Measurements from ENCODE around the gene TSPEAR.

The TSPEAR gene

GRCh38 chr21:44514746-44515358 lies 196.5 kb downstream of the TSPEAR start:
- H3K4me3 ChIP-seq (replicated peaks; ENCODE audit: low read depth, low read length), result no peak overlapping the region
- DNase-seq (ENCODE audit: extremely low read depth, low read depth), result no peak
- no peak for TF ChIP-seq CTCF (IDR thresholded peaks at IDR 0.05; ENCODE audit: low read depth, low read length, missing control alignments)

- H3K4me3 ChIP-seq (replicated peaks; ENCODE audit: low read depth, low read length), result no peak overlapping the region
- TF ChIP-seq CTCF (IDR thresholded peaks at IDR 0.05; ENCODE audit: low read depth, low read length, missing control alignments), result no peak
- DNase-seq (ENCODE audit: extremely low read depth, low read depth), result no peak
Measured at GRCh38 chr21:44514218-44514520, 197.2 kb downstream of the TSPEAR start.

GRCh38 chr21:44513389-44514217 lies 197.8 kb downstream of the TSPEAR start:
- no peak for DNase-seq (ENCODE audit: extremely low read depth, low read depth)
- no peak overlapping the region for H3K4me3 ChIP-seq (replicated peaks; ENCODE audit: low read depth, low read length)
- TF ChIP-seq CTCF (IDR thresholded peaks at IDR 0.05; ENCODE audit: low read depth, low read length, missing control alignments), result no peak

GRCh38 chr21:44512496-44513388 lies 198.6 kb downstream of the TSPEAR start:
- no peak overlapping the region for H3K4me3 ChIP-seq (replicated peaks; ENCODE audit: low read depth, low read length)
- no peak for TF ChIP-seq CTCF (IDR thresholded peaks at IDR 0.05; ENCODE audit: low read depth, low read length, missing control alignments)
- no peak for DNase-seq (ENCODE audit: extremely low read depth, low read depth)

GRCh38 chr21:44511938-44512275 lies 199.5 kb downstream of the TSPEAR start:
- no peak for TF ChIP-seq CTCF (IDR thresholded peaks at IDR 0.05; ENCODE audit: low read depth, low read length, missing control alignments)
- no peak for DNase-seq (ENCODE audit: extremely low read depth, low read depth)
- H3K4me3 ChIP-seq (replicated peaks; ENCODE audit: low read depth, low read length), result no peak overlapping the region

GRCh38 chr21:44511219-44511937 lies 200.0 kb downstream of the TSPEAR start:
- DNase-seq (ENCODE audit: extremely low read depth, low read depth), result no peak
- TF ChIP-seq CTCF (IDR thresholded peaks at IDR 0.05; ENCODE audit: low read depth, low read length, missing control alignments), result no peak
- H3K4me3 ChIP-seq (replicated peaks; ENCODE audit: low read depth, low read length), result no peak overlapping the region
